Measurements from ENCODE around the gene LDLRAD4.

Gene LDLRAD4

DNA sequence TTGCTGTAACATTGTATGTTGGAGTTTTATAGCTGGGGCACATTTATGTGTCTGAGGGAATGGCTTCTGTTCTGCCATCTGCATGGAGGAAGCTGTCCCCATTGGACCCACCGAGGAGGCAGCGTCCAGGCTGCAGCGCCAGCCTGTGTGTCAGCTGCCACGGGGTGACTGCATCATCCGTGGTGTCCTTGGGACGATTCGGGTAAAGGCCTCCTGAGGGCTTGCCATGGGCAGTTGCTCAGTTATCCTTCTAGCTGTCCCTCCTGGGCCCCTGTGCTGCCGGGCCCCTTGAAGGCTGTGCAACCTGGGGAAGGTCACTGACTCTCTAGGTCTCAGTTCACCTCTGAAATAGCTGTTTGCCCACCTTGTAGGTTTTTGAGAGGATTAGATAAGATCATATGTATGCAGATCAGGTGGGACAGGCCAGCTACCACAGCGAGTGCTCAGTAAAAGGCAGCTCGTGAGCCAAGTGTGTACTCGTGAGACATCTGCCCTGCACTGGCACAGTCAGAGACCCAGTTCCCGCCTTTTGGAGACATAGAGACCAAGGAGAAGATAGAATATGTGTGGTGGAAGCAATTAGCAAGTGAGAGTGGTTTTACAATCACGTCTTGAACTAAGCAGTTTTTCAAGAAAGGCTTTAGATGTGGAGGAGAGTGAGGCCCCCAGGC, 10.6 kb downstream of the LDLRAD4 start:
- DNase-seq (ENCODE audit: low read depth, low spot score) = no peak

DNA sequence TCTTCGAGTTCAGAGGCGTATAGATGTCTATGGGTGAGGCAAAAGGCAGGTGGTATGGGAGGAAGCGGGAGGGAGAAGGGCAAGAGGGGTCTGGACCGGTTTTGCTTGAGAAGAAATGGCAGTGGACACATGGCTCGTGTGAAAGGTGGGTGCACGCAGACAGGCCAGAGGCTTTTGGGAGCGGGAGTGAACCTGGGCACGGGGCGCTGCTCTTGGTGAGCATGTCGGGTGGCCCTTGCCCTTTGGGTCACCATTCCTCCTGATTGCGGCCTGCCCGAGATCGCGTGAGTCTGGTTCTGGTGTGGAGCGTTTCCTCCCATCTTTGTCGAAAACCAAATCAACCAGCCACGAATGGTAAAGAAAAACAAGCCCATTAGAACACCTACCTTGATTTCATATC, 12.6 kb downstream of the LDLRAD4 start:
- DNase-seq (ENCODE audit: low read depth, low spot score) = no peak

DNA sequence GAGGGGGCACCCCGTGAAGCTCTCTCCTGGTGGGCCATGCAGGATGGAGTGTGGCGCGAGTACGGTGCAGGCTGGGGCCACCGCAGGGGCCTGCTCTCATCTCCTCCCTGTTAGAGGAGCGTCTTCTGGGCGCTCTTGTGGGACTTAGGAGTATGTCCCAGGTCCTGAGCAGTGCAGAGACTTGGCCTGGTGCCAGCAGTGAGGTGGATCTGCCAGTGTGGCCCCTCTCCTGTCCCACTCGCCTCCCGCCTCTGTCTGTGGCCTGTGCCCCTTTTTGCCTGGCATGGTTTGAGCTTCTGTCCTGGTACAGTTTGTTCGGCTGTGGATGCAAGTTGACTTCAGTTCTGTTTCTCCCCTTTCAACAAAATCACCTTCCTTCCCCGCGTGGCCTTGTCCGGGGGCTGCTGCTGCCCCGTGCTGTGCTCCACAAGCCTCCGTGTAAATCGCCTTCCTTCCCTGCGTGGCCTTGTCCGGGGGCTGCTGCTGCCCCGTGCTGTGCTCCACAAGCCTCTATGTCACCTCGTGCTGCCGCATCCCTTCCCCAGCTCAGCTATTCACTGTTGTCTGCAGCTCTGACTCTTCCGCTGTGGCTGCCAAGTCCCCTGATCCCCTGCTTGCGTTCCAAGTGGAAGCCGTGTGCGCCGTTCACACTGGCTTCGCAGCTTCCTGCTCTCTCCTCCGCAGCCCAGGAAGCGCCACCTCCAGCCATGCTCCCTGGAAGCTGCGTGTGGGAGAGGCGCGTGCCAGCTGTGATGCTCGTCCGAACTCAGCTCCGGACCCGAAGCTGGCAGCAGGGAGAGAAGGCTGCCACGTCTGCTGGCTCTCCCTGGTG, 13.7 kb downstream of the LDLRAD4 start:
- no peak for DNase-seq (ENCODE audit: low read depth, low spot score)

DNA sequence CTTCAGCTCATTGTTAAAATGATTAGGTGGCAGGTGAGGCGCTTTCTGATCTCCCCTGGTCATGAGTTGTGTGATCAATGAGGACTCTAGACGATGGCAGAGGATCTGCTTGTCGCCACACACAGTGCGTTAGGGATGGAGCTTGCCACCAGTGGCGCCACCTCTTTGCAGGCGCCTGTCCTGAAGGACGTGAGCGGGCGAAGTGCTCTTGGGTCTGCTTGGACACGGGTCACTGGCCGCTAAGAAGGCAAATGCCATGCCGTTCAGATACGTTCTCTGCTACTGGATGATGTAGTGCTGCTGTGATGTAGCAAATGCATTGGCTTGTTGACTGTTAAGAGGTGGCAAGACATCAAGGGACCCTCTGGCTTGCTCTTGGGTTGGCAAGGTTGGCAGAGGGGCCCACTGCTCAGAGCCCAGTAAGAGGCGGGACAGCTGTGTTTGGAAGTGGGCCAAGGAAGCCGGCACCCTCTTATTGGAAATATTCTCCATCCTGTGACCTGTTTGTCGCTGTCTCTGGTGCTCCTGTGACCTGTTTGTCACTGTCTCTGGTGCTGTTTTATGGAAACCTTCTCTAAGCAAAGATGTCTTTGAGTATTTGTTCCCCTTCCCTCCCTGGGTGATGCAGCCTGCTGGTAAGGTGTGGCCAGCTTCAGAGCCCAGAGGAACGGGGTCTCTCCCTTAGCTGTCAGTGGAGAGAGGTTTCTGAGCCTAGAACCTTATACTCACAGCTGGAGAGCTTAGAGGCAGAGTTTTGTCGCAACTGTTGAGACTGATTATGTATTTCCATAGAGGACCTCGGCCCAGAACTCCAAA, 14.6 kb downstream of the LDLRAD4 start:
- DNase-seq (ENCODE audit: low read depth, low spot score) = no peak

DNA sequence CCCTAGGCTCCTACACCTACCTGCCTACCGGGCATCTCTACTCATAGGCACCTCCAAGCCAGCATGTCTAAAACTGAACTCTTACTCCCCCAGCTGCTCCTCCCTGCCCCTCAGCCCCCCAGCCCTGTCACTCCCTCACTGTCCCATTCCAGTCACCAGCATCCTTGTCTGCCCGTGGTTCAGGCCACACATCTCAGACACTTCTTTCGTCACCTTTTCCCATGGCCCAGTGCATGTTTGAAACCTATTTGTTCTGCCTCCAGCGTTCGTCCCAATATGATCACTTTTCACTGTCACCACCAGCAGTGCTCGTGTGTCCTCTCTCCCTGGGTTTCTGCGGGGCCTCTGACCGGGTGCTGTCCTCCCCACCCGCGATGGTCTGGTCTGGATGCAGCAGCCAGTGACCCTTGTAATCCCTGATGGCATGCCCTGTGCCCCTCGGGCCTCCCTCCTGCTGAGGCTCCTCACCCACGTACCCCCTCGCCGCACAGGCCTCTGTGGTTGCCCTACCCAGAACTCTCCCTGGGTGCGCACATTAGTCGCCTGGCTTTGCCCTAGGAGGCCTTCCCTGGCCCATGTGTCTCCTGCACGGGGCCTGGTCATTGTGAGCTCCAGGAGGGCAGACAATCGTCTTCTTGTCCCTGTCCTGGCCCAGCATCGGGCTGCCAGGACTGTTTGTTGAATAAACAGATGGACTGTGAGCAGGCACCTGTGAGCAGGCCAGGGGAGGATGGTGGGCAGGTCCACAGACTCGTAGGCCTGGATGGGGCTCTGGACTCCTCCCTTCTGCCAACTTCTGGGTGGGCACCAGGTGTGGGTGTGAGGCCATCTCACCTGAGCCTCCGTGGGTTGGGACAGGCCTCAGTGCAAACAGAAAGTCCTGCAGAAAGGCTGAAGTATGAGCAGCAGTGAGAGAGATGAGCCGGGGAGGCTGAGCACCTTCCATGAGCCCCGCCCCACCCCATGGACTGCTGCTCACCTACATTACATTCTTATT, 15.5 kb downstream of the LDLRAD4 start:
- no peak for DNase-seq (ENCODE audit: low read depth, low spot score)

DNA sequence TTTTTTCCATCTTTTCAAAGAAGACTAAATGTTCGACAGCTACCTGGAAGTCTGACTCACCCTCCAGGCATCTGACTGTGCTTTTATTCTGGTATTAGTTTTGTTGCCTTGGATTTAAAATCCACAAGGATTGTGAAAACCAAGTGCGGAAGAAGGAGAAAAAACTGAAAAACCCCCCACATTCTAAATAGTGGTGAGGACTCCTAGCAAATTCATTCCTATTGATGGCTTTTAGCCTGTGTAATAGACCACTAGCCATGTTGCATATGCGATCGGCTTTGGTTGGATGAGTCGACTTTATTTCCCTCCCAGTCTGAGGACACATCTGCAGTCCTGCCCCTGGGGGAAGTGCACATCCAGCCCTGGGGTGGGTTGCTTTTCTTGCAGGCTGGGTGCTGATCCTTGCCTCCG, 16.9 kb downstream of the LDLRAD4 start:
- DNase-seq (ENCODE audit: low read depth, low spot score) = no peak

DNA sequence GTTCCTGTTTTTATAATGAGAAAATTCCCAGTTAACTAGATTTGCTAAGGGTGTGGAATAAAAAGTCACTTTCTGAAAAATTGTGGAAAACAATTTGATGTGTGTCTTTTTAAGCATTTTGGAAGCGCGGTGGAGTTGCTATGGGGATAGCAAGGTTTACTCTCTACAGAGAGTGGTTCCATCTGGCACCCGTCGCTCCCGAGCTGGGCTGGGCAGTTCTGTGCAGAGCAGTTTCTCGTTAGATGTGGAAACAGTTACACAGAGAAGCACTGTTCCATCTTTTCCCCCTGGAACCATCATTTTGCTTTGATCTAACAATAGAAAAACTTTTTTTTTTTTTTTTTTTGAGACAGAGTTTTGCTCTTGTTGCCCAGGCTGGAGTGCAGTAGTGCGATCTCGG, 17.4 kb downstream of the LDLRAD4 start:
- DNase-seq (ENCODE audit: low read depth, low spot score) = no peak

DNA sequence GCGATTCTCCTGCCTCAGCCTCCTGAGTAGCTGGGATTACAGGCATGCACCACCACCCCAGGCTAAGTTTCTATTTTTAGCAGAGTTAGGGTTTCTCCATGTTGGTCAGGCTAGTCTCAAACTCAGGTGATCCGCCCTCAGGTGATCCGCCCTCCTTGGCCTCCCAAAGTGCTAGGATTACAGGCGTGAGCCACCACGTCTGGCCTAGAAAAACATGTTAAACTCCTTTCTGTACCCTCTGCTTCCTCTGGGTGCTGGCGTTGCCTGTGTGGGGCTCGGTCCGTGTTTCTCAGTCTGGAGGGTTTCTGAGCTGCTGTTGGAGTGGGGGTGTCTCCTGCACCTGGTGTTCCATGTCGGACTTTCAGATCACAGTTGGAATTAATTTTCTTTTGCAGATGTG, 17.9 kb downstream of the LDLRAD4 start:
- no peak for DNase-seq (ENCODE audit: low read depth, low spot score)

DNA sequence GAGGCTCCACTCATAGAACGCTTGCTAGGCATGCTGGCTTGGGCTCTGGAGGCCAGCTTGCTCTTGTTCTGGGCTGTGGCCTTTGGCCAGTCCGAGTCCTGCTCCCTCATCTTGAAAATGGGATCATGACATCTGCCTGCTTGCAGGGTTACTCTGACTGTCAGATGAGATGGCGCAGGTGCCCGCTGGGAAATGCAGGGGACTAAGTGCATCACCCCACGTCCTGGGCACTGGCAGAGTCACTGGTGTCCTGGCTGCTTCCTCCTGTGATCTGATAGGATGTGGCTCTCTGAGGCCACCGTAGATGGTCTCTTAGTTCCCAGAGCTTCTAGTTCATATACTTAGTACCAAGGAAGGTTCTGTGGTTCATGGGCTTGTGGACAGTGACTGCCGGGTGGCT, 18.5 kb downstream of the LDLRAD4 start:
- DNase-seq (ENCODE audit: low read depth, low spot score) = no peak

DNA sequence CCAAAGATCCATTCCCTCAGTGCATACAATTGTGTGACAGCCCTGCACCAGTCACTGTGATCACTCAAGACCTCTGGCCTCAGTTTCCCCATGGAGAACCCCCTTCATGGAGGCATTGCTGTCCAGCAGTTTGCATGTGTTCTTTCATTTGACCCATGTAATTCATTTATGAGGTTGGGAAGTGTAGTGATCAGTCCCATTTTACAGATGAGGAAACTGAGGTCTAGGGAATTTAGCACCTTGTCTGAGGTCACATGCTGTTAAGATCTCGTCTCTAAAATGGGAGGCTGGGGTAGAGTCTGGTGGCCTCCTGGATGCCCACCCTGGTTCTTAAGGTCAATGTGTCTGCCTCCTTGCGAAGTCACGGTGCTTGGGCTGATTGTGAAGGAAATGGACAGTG, 19.1 kb downstream of the LDLRAD4 start:
- no peak for DNase-seq (ENCODE audit: low read depth, low spot score)

DNA sequence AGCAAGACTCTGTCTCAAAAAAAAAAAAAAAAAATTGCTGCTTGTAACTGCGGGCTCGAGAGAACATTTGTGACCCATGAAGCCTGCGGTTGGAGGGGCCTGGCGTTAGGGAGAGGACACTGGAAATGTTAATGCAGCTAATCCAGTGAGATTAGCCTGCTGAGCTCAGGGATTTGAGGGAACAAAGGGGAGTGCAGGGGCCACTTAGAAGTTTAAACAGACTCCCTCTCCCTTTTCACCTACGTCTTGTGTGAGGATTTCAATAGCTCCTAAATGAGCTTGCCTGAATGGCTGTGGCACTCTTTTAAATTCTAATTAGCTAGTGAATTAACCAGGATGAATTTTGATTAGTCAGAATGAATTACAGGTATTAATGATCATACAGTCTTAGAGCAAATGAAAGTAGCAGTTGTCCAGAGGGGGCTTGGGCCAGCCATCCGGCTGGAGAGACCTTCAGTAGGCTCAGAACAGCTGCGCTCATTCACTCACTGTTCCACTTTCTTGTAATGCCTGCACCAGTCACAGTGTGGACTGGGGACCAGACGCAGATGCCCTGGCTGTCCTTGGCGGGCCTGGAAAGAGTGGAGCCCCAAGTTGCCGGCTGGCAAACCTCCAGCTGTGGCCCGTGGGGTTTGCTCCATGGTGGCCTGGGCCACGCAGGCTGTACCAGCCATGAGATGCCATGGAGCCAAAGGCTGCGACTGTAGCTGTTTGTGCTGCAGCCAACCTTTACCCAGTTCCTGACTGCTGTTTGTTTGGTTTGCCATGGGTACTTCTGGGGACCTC, 20.8 kb downstream of the LDLRAD4 start:
- DNase-seq (ENCODE audit: low read depth, low spot score) = no peak

DNA sequence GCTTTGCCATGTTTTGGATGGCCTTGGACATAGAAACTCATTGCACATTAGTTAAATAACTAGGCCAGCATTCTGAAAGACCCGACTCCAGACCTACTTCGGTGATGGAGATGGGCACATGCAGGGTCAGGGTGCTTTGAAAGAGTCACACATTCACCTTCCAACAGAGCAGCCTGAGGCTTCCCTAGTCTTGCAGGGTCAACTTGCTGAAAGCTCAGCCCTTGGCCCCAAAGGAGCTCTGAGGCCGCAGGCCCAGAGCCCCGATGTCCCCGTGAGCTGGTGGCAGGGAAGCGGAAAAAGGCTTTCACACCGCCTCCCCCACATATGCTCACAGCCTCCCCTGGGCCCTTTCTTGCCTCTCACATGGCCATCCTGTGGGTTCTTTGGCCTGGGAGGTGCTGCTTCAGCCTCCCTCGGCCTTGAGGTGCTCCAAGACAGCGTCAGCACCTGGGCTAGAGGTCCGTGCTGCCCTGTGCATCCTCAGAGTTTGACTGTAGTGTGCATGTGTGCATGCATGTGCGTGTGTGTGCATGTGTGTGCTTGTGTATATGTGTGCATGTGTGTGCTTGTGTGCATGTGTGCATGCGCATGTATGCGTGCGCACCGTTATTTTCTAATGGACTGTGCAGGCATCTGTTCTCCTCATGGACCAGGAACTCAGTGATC, 21.6 kb downstream of the LDLRAD4 start:
- DNase-seq (ENCODE audit: low read depth, low spot score) = no peak

DNA sequence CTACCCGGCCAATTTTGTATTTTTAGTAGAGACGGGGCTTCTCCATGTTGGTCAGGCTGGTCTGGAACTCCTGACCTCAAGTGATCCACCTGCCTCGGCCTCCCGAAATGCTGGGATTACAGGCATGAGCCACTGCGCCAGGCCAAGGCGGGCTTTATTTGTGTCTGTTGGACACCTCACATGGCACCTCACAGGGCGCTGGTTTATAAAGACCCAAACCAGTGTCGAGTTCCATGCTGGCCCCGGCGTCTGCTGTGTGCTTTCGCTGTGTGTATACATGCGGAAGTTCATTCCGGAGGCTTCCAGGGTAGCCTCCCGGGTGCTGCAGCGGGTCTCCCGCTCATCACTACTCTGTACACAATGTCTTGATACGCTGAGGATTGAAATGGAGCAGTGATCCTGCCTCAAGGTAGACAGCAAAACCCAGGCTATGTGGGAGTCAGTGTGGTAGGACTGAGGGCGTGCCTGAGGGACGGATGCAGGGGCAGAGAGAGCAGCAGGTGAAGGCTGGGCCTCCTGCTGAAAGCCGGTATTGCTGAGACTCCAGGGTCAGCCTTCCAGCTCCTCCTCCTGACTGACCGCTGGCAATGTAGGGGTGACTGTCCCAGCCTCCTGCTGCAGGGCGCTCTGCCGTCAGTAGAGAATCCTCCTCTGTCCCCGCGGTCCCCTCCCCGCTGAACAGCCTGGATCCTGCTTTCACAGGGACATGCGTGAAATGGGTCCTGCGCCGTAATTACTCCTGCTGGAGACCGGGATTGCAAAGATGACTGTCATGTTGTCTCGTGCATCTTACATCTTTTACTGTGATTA, 22.7 kb downstream of the LDLRAD4 start:
- DNase-seq (ENCODE audit: low read depth, low spot score) = no peak

DNA sequence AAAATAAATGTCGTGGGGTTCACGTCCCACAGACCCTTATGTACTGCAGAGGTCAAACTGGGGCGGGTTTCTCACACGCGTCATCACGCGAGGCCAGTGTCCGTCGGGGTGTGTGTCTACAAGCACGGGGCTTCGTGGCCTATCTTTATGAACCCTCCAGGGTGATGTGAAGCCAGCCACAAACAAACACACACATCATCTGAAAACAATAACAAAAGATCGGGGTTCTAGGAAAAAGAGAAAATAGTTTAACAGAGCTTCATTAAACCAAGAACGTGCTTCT, 23.3 kb downstream of the LDLRAD4 start:
- DNase-seq (ENCODE audit: low read depth, low spot score) = no peak

DNA sequence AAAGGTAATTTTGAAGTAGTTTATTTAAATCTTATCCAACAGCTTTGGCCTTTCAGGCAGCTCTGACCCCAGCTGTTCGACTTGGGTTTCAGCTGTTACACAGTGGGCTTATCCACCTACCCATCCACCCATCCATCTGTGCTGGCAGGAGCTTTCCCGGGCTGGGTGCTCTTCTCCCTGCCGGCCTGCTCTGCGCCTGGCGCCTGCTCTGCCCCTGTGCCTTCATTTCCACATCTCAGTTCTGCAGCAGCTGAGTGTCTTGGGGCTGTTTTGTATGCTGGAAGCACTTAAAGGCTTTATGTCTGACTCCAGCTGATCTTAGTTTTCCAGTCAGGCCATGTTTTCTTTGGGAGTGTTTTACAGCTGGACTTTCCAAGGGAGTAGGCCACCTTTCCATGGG, 24.2 kb downstream of the LDLRAD4 start:
- no peak for DNase-seq (ENCODE audit: low read depth, low spot score)

DNA sequence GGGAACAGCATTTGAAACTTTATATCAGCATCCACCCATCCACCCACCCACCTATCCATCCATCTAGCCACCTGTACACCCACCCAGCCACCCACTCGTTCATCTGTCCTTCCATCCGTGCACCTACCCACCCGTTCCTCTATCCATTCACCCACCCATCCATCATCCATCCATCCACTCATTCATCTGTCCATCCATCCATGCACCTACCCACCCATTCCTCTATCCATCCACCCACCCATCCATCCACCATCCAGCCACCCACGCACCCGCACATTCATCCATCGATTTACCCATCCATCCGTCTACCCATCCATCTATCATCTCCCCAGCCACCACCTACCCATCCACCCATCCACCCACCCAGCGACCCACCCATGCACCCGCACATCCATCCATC, 24.8 kb downstream of the LDLRAD4 start:
- no peak for DNase-seq (ENCODE audit: low read depth, low spot score)

DNA sequence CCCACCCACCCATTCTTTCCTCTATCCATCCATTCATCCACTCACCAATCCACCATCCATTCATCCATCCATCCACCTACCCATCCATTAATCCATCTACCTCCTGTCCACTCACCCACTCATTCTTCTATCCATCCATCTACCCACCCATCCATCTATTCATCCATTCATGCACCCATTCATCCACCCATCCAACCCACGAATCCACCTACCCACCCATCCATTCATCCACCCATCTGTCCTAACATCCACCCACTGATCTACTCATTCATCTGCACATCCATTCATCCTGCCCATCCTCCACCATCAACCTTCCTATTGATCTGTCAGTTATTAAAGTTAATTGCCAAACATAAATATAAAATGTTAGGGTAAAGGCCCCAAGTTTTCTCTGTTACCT, 25.6 kb downstream of the LDLRAD4 start:
- DNase-seq (ENCODE audit: low read depth, low spot score) = no peak

DNA sequence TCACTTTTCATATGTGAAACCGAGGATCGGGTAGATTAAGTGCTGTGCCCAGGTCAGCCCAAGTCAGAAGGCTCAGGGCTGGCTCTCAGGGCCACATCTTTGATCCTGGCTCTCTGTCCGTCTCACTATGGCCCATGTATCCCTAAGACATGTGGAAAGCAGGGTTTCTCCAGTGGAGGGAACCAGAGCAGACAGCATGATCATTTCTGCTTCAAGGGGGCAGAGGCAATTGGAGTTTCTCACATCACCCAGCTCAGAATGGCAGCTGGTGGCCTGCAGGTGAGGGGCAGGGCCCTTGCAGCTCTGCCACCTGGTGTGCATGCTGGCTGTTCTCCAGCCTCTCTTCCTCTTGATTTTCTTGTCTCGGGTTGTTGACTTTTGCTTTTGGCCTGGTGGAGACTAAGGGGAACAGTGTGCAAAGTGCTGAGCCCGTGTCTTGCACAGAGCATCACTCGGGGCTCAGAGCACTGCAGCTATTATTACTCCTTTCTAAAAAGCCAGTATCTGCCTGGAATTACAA, 27.0 kb downstream of the LDLRAD4 start:
- no peak for DNase-seq (ENCODE audit: low read depth, low spot score)

DNA sequence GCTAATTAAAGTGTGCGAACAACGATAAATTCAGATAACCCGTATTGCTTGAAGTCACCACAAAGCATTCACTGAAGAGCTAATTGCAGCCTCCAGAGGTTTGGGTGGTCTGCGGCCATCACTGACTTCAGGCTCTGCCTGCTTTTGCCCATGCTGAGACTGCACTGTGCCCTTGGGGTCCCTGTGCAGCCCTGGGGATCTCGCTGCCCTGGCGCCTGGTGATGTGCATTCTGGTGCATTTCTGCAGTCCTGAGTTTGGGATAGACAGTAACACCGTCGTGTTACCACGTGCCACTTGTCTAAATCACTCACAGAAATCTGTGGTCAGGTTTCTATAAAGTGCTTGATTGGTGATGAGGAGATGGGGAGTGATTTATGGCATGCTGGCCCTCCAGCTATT, 27.6 kb downstream of the LDLRAD4 start:
- DNase-seq (ENCODE audit: low read depth, low spot score) = no peak

Measured in smooth muscle cell of the brain vasculature (primary cell).